MM.1S (cell line): Measurements from ENCODE around the gene AP3D1.

Experiments
- EZH2 ChIP-seq: fragments of 300-600 bp; sonication (generic); optimal IDR thresholded peaks from 2 replicates; pipeline ENCODE3; 2017; ENCODE audit warnings: low read depth, mild to moderate bottlenecking, antibody characterized with exemption, low read length, mixed read lengths
- TF ChIP-seq, protein P1 (sequence below): fragments of 300-600 bp; sonication (generic); IDR thresholded peaks from 2 replicates; pipeline ENCODE4 v1.5.1; 2016; ENCODE audit warnings: antibody characterized with exemption, low read length, mixed read lengths

GRCh38 chr19:2084993-2085720 is 66.2 kb downstream of the AP3D1 start:
- no peak for TF ChIP-seq EZH2
- TF ChIP-seq, protein P1, sequence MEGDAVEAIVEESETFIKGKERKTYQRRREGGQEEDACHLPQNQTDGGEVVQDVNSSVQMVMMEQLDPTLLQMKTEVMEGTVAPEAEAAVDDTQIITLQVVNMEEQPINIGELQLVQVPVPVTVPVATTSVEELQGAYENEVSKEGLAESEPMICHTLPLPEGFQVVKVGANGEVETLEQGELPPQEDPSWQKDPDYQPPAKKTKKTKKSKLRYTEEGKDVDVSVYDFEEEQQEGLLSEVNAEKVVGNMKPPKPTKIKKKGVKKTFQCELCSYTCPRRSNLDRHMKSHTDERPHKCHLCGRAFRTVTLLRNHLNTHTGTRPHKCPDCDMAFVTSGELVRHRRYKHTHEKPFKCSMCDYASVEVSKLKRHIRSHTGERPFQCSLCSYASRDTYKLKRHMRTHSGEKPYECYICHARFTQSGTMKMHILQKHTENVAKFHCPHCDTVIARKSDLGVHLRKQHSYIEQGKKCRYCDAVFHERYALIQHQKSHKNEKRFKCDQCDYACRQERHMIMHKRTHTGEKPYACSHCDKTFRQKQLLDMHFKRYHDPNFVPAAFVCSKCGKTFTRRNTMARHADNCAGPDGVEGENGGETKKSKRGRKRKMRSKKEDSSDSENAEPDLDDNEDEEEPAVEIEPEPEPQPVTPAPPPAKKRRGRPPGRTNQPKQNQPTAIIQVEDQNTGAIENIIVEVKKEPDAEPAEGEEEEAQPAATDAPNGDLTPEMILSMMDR: no peak
